ENCODE results near the gene BST2.

Gene BST2

DNA sequence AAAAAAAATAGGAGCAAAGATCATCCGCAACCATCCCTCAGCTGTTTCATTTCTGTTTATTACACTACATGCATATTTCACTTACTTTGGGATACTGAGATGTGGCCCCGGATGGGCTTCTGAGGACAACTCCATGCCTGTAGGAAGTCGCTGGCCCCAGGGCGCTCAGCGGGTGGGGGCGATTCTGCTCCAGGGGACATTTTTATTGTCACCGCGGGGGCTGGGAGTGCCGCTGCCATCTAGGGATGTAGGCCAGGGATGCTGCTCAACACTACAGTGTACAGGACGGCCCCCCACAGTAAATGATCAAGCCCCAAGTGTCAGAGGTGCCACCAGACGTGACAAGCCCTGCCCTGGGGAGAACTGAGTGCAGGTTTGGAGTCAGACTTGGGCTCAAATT lies 6.4 kb upstream of the BST2 start (continued):
- TF ChIP-seq, protein P1, sequence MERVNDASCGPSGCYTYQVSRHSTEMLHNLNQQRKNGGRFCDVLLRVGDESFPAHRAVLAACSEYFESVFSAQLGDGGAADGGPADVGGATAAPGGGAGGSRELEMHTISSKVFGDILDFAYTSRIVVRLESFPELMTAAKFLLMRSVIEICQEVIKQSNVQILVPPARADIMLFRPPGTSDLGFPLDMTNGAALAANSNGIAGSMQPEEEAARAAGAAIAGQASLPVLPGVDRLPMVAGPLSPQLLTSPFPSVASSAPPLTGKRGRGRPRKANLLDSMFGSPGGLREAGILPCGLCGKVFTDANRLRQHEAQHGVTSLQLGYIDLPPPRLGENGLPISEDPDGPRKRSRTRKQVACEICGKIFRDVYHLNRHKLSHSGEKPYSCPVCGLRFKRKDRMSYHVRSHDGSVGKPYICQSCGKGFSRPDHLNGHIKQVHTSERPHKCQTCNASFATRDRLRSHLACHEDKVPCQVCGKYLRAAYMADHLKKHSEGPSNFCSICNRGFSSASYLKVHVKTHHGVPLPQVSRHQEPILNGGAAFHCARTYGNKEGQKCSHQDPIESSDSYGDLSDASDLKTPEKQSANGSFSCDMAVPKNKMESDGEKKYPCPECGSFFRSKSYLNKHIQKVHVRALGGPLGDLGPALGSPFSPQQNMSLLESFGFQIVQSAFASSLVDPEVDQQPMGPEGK (CRISPR knock-in tag; IDR thresholded peaks at IDR 0.05; ENCODE audit: borderline replicate concordance), result no peak
- TF ChIP-seq CREB5 (CRISPR knock-in tag; IDR thresholded peaks at IDR 0.05; ENCODE audit: low read depth) (no peak), TOX (CRISPR knock-in tag; IDR thresholded peaks at IDR 0.05; ENCODE audit: borderline replicate concordance) (no peak), ARNTL (CRISPR knock-in tag; IDR thresholded peaks at IDR 0.05; ENCODE audit: borderline replicate concordance, low read depth) (no peak), TCF4 (CRISPR knock-in tag; IDR thresholded peaks at IDR 0.05; ENCODE audit: borderline replicate concordance) (no peak), SNAI2 (CRISPR knock-in tag; IDR thresholded peaks at IDR 0.05) (no peak)

DNA sequence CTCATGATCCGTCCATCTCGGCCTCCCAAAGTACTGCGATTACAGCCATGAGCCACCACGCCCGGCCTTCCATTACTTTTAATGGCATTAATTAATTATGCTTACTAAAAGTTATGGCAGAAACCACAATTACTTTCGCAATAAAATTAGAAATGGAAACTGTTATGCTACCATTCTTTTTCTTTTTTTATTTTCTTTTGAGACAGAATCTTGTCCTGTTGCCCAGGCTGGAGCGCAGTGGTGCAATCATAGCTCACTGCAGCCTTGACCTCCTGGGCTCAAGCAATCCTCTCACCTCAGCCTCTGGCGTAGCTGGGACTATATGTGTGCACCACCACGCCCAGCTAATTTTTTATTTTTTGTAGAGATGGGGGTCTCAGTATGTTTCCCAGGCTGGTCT lies 4.6 kb upstream of the BST2 start:
- no peak for TF ChIP-seq ZFP30 (CRISPR knock-in tag; IDR thresholded peaks at IDR 0.05)
- TF ChIP-seq TOX (CRISPR knock-in tag; IDR thresholded peaks at IDR 0.05; ENCODE audit: borderline replicate concordance), result no peak
- no peak for TF ChIP-seq ZC3H10 (CRISPR knock-in tag; IDR thresholded peaks at IDR 0.05)
- TF ChIP-seq ZFP3 (CRISPR knock-in tag; IDR thresholded peaks at IDR 0.05), result no peak
- no peak for ATAC-seq

- TF ChIP-seq ZC3H10 (CRISPR knock-in tag; IDR thresholded peaks at IDR 0.05), result no peak
- no peak for TF ChIP-seq ZFP30 (CRISPR knock-in tag; IDR thresholded peaks at IDR 0.05)
- no peak for TF ChIP-seq TOX (CRISPR knock-in tag; IDR thresholded peaks at IDR 0.05; ENCODE audit: borderline replicate concordance)
- no peak for TF ChIP-seq TCF4 (CRISPR knock-in tag; IDR thresholded peaks at IDR 0.05; ENCODE audit: borderline replicate concordance)
- ATAC-seq, result no peak
Observed at GRCh38 chr19:17406887-17407196, 1.4 kb upstream of the BST2 start.

GRCh38 chr19:17406046-17406886 lies 836 bp upstream of the BST2 start:
- no peak for TF ChIP-seq PPARA (CRISPR knock-in tag; IDR thresholded peaks at IDR 0.05; ENCODE audit: borderline replicate concordance)
- TF ChIP-seq SNAI2 (CRISPR knock-in tag; IDR thresholded peaks at IDR 0.05), result no peak
- TF ChIP-seq, protein P1 (CRISPR knock-in tag; IDR thresholded peaks at IDR 0.05; ENCODE audit: borderline replicate concordance), result no peak
- TF ChIP-seq ESRRG (CRISPR knock-in tag; IDR thresholded peaks at IDR 0.05), result no peak
- no peak for TF ChIP-seq TOX (CRISPR knock-in tag; IDR thresholded peaks at IDR 0.05; ENCODE audit: borderline replicate concordance)
- TF ChIP-seq ZNF8 (CRISPR knock-in tag; IDR thresholded peaks at IDR 0.05), result no peak
- TF ChIP-seq CREB5 (CRISPR knock-in tag; IDR thresholded peaks at IDR 0.05; ENCODE audit: low read depth), result no peak
- TF ChIP-seq CSDC2 (CRISPR knock-in tag; IDR thresholded peaks at IDR 0.05), result no peak
- TF ChIP-seq ZNF70 (CRISPR knock-in tag; IDR thresholded peaks at IDR 0.05), result no peak
- no peak for TF ChIP-seq BACH2 (CRISPR knock-in tag; IDR thresholded peaks at IDR 0.05; ENCODE audit: borderline replicate concordance)
- no peak for TF ChIP-seq ZNF565 (CRISPR knock-in tag; conservative IDR thresholded peaks at IDR 0.05; ENCODE audit: low read depth)
- TF ChIP-seq ZFP30 (CRISPR knock-in tag; IDR thresholded peaks at IDR 0.05), result no peak
- TF ChIP-seq, protein P2, sequence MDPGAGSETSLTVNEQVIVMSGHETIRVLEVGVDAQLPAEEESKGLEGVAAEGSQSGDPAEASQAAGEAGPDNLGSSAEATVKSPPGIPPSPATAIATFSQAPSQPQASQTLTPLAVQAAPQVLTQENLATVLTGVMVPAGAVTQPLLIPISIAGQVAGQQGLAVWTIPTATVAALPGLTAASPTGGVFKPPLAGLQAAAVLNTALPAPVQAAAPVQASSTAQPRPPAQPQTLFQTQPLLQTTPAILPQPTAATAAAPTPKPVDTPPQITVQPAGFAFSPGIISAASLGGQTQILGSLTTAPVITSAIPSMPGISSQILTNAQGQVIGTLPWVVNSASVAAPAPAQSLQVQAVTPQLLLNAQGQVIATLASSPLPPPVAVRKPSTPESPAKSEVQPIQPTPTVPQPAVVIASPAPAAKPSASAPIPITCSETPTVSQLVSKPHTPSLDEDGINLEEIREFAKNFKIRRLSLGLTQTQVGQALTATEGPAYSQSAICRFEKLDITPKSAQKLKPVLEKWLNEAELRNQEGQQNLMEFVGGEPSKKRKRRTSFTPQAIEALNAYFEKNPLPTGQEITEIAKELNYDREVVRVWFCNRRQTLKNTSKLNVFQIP (CRISPR knock-in tag; IDR thresholded peaks at IDR 0.05; ENCODE audit: borderline replicate concordance, low read depth), result no peak
- TF ChIP-seq RARB (CRISPR knock-in tag; IDR thresholded peaks at IDR 0.05), result no peak
- no peak for TF ChIP-seq TCF4 (CRISPR knock-in tag; IDR thresholded peaks at IDR 0.05; ENCODE audit: borderline replicate concordance)
- TF ChIP-seq ARNTL (CRISPR knock-in tag; IDR thresholded peaks at IDR 0.05; ENCODE audit: borderline replicate concordance, low read depth), result no peak
- ATAC-seq, result no peak

Data from SK-N-SH treated with all-trans-retinoic acid at 6 μM for 48 hours (cell line).